Subcutaneous adipose tissue (tissue), 4 donors: ENCODE results near the gene RGS11. TPM values are rescaled to one million over a fixed set of nuclear protein-coding genes. Genes with fewer than 3 reads are reported as not detected.

Experiments
- total RNA-seq, 4 donors: library from RNA; depleted of rRNA; stranded (reverse); fragments of >200 nt; gene quantifications; one replicate each; pipeline ENCODE4 v1.1.0, GENCODE V29; 2016
- TF ChIP-seq, protein P1 (sequence below): fragments of 450-650 bp; IDR thresholded peaks from one replicate; pipeline ENCODE4 v1.5.1; 2016; ENCODE audit warnings: low read depth, mild to moderate bottlenecking, control low read depth, antibody characterized with exemption, moderate library complexity

The RGS11 gene
- total RNA-seq, 4 donors from 2014 or later: 6.2 to 20.2 (median 11.4) TPM

DNA sequence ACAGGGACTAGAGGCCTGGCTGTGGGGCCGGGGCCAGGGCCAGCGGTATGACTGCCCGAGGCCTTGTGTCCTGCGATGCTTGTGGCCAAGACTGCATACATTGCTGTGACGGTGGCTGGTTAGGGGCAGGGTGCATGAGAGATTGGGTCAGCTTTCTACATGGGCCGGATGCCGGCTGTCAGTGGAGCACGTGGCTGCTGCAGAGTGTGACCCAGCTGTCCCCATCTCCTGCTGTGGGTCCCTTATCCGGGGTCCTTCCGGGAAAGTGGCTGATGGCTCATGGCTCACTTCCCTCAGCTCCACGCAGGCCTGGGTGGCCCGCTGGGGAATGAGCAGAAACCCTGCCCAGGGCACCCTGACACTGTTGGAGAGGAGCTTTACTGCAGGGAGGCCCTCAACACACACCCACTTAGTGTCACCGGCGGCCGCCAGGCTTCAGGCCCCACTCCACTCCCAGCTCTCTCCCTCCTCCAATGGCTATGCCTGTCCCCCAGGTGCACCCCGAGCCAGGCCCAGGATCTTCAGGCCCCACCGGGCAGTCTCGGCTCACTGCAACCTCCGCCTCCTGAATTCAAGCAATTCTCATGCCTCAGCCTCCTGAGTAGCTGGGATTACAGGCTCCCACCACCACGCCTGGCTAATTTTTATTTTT, 808 bp upstream of the RGS11 start:
- TF ChIP-seq, protein P1, sequence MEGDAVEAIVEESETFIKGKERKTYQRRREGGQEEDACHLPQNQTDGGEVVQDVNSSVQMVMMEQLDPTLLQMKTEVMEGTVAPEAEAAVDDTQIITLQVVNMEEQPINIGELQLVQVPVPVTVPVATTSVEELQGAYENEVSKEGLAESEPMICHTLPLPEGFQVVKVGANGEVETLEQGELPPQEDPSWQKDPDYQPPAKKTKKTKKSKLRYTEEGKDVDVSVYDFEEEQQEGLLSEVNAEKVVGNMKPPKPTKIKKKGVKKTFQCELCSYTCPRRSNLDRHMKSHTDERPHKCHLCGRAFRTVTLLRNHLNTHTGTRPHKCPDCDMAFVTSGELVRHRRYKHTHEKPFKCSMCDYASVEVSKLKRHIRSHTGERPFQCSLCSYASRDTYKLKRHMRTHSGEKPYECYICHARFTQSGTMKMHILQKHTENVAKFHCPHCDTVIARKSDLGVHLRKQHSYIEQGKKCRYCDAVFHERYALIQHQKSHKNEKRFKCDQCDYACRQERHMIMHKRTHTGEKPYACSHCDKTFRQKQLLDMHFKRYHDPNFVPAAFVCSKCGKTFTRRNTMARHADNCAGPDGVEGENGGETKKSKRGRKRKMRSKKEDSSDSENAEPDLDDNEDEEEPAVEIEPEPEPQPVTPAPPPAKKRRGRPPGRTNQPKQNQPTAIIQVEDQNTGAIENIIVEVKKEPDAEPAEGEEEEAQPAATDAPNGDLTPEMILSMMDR: no peak

GRCh38 chr16:275041-275641, 603 bp downstream of the RGS11 start:
- TF ChIP-seq, protein P1: no peak

GRCh38 chr16:273547-274421, 2.0 kb downstream of the RGS11 start:
- TF ChIP-seq, protein P1: no peak

DNA sequence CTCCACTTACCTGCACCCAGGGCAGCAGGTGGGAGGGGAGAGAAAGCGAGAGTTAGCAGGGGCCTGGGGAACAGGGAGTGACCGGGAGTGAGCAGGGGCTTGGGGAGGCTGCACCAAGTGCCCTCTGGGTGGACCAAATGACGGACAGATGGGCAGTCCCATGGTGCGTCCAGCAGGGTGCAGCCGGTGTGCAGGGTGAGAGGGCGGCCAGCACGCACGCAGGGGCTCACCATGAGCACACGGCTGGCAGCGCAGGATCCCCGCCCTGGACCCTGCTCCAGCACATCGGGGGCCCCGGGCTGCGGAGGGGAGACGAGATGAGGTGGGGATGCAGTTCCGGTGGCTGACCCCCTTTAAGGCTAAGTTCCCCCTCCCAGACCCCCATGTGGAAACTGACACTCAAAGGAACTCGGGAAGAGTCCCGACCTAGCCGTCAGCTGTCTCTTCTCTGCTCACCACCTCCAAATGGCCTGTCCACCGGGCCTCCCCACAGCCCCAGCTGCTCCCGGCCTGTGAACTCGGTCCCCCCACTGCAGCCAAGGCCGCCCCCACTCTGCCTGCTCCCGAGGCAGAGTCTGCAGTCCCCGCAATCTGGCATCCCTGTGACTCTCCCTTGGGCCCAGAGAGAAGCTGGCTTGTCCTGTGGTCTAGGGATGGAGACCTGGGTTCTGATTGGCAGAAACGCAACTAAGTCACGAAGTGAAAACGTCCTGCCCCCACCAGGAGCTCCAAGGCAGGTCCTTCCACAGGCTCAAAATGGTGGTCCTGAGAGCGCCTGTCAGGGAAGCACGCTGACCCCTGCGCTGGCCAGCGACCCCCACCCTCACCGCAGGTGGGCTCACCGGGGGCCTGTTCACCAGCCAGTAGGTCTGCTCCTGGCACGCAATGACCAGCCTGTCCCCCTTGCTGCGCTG, 2.9 kb downstream of the RGS11 start:
- TF ChIP-seq, protein P1: no peak

GRCh38 chr16:270381-271255, 5.1 kb downstream of the RGS11 start:
- TF ChIP-seq, protein P1: no peak

DNA sequence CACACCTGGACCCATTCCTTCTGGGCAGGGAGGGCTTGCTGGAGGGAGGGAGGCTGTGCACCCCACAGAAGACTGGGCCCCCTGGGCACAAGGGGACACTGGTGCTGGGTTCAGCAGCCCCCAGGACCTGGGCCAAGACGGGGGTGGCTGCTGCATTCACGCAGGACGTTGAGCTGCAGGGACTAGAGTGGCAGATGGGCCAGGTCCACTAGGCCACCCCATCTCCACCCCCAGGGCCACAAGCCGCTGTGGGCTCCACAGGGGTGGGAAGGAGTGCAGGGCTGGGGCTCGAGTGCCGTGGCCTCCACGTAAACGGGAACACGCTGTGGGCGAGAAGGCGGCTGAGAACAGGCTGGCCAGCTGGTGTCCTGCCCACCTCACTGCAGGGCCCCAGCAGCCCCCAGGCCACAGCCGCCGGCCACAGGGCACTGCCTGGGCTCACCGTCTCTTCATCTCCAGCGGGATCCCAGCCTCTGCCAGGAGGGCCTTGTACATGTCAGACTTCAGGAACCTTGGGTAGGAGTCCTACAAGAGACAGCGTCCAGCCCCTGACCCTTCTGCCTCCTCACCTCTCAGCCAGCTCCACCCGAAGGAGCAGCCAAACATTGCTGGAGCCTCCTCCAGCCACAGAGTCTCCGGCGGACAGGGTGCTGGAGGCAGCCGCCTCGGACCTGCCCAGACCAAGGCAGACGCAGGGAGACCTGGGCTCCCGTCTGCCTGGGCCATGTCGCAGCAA, 6.5 kb downstream of the RGS11 start:
- TF ChIP-seq, protein P1: no peak
